BJ (cell line): Measurements from ENCODE around the gene PPP1R9B. TPM values are rescaled to one million over a fixed set of nuclear protein-coding genes. Genes with fewer than 3 reads are reported as not detected.
A peak's percentile ranks its signal among the peaks of the same experiment; 100 is the strongest.

Source experiments
- CTCF ChIA-PET: fragments of 350-600 bp; formaldehyde crosslinking; extraction: SDS; loops from one replicate; lab custom pipeline; 2021; ENCODE audit warnings: antibody characterized with exemption, inconsistent platforms; lab: Yijun Ruan, JAX
- POLR2A ChIA-PET: fragments of 300-600 bp; sonication (Branson Sonifier 250); formaldehyde crosslinking; extraction: SDS; loops from one replicate; lab custom pipeline; 2021; ENCODE audit warnings: antibody characterized with exemption; lab: Charles Lee
- DNase-seq: peaks from one replicate; pipeline ENCODE4 v3.0.0-alpha.2; 2011; ENCODE audit warnings: low read depth
- H3K27me3 ChIP-seq: 2 replicates; pipeline ENCODE4 v1.6.0; 2011; ENCODE audit warnings: low read length; ENCODE audit not compliant: control insufficient read depth, insufficient read depth
- H3K36me3 ChIP-seq: 2 replicates; pipeline ENCODE4 v1.5.1; 2011; ENCODE audit warnings: low read length; ENCODE audit not compliant: control insufficient read depth, insufficient read depth
- H3K4me3 ChIP-seq: 2 replicates; pipeline ENCODE4 v1.5.1; 2011; ENCODE audit warnings: low read depth, mild to moderate bottlenecking, control low read depth, low read length
- CTCF ChIP-seq: IDR thresholded peaks from 2 replicates; pipeline ENCODE4 v1.5.1; 2011; ENCODE audit warnings: low read depth, mild to moderate bottlenecking, control low read depth, inconsistent platforms, low read length, moderate library complexity; ENCODE audit not compliant: insufficient read depth
- polyA plus RNA-seq: library from polyadenylated mRNA; depleted of rRNA; stranded (reverse); fragments of >200 nt; gene quantifications from 2 replicates; pipeline ENCODE4 v1.2.3, GENCODE V29; 2011

PPP1R9B gene
- polyA plus RNA-seq, 1 experiment = 17.2 TPM

GRCh38 chr17:50139950-50140885, 10.3 kb downstream of the PPP1R9B start:
- POLR2A ChIA-PET = no interaction called here
- DNase-seq = no peak

GRCh38 chr17:50139185-50139783, 11.2 kb downstream of the PPP1R9B start:
- Histone ChIP-seq H3K27me3 (no peaks in the 10 kb centered on the region), H3K4me3 (no peak overlapping the region), H3K36me3 (peaks cover 78% of the 10 kb centered on the region)
- no peak for TF ChIP-seq CTCF
- CTCF ChIA-PET = interaction anchor here (0.8 to 3.9 kb wide), 25 partner anchors 9 to 173 kb away, joined by 3 to 30 read pairs (median 4); partner anchors contain the start of genes PPP1R9B, SAMD14 and SGCA
- DNase-seq = no peak
- POLR2A ChIA-PET = interaction anchor here (0.6 kb wide), 1 partner anchor 449 kb away, joined by 3 read pairs; no protein-coding TSS in a partner anchor

More at GRCh38 chr17:50139950-50140885, 10.3 kb downstream of the PPP1R9B start:
- H3K27me3 ChIP-seq = no peaks in the 10 kb centered on the region
- CTCF ChIA-PET = interaction anchor here (0.8 to 3.9 kb wide), 24 partner anchors 8 to 224 kb away, joined by 3 to 30 read pairs (median 4); partner anchors contain the start of genes PPP1R9B and SGCA
- peak; percentile 95 for TF ChIP-seq CTCF
- H3K4me3 ChIP-seq = no peak overlapping the region
- H3K36me3 ChIP-seq = peaks cover 76% of the 10 kb centered on the region

DNA sequence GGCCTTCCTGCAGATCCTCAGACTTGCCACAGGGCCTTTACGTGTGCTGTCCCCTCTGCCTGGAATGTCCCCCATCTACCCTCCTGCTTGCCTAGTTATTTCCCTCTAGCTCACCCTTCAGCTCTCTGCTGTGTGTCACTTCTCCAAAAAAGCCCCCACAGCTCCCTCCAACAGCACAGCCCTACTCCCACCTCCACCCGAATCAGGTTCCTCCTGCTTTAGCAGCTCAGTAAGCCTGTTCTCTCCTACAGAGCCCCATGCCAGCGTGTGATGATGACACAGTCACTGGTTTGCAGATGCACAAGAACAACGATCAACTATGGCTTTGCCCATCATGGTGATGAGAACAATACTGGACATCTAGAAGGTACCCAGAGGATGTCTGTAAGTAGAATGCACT, 13.4 kb downstream of the PPP1R9B start:
- ChIA-PET CTCF (interaction anchor here (0.7 to 3.4 kb wide), 6 partner anchors 10 to 365 kb away, joined by 3 to 20 read pairs (median 4); no protein-coding TSS in a partner anchor), POLR2A (no interaction called here)
- H3K27me3 ChIP-seq = no peaks in the 10 kb centered on the region

GRCh38 chr17:50136096-50136687, 14.3 kb downstream of the PPP1R9B start:
- no peaks in the 10 kb centered on the region for H3K27me3 ChIP-seq
- POLR2A ChIA-PET = no interaction called here
- CTCF ChIA-PET = interaction anchor here (0.7 to 3.4 kb wide), 6 partner anchors 10 to 42 kb away, joined by 3 to 20 read pairs (median 4); partner anchors contain the start of gene PPP1R9B
- no peak for DNase-seq
- H3K4me3 ChIP-seq = no peak overlapping the region
- TF ChIP-seq CTCF = no peak
- peaks cover 54% of the 10 kb centered on the region for H3K36me3 ChIP-seq

More for the DNA sequence above, 13.4 kb downstream of the PPP1R9B start:
- TF ChIP-seq CTCF = no peak
- H3K4me3 ChIP-seq = no peak overlapping the region
- DNase-seq = no peak
- H3K36me3 ChIP-seq = peaks cover 59% of the 10 kb centered on the region
